ENCODE data around the gene UNC13B. TPM values are rescaled to one million over a fixed set of nuclear protein-coding genes. Genes with fewer than 3 reads are reported as not detected.

UNC13B gene
- total RNA-seq, 1 experiment from 2014 or later, result 48.2 TPM

- Histone ChIP-seq H3K4ac (ENCODE audit: low read depth, low read length) (no peak overlapping the region), H2BK12ac (ENCODE audit: insufficient read length, low read depth, low read length) (no peak overlapping the region), H2AK5ac (ENCODE audit: insufficient read length, low read length) (no peak overlapping the region), H3K23ac (ENCODE audit: insufficient read length, low read depth, low read length) (no peak overlapping the region), H3K23me2 (ENCODE audit: insufficient read length, low read depth, low read length, poor library complexity, severe bottlenecking) (no peaks in the 10 kb centered on the region), H3K4me1 (ENCODE audit: insufficient read depth, low read length) (no peaks in the 10 kb centered on the region), H2BK15ac (ENCODE audit: low read depth, low read length) (no peak overlapping the region), H4K8ac (replicated peaks; ENCODE audit: insufficient read length, low read depth, low read length) (no peak overlapping the region), H3K9ac (ENCODE audit: extremely low read depth, insufficient read length, low read length) (no peak overlapping the region), H3K79me2 (ENCODE audit: insufficient read depth, low read length) (no peaks in the 10 kb centered on the region), H3K18ac (ENCODE audit: insufficient read length, low read depth, low read length) (no peak overlapping the region), H3K9me3 (ENCODE audit: control insufficient read depth, low read depth, low read length) (no peaks in the 10 kb centered on the region), H4K20me1 (ENCODE audit: control insufficient read depth, insufficient read depth, insufficient read length) (no peaks in the 10 kb centered on the region), H2BK5ac (ENCODE audit: insufficient read length, low read length) (no peak overlapping the region), H3K14ac (ENCODE audit: insufficient read depth, low read length) (no peak overlapping the region), H3T11ph (ENCODE audit: low read length) (no peak overlapping the region), H4K5ac (ENCODE audit: insufficient read length, low read depth, low read length) (no peak overlapping the region), H3K4me2 (ENCODE audit: insufficient read depth, insufficient read length, low read length) (no peak overlapping the region), H4K91ac (ENCODE audit: insufficient read length, low read depth, low read length) (no peak overlapping the region), H2BK20ac (ENCODE audit: low read depth, low read length, poor library complexity, severe bottlenecking) (no peak overlapping the region), H3K79me1 (ENCODE audit: insufficient read depth, low read depth, low read length, poor library complexity, severe bottlenecking) (no peaks in the 10 kb centered on the region), H3K56ac (ENCODE audit: insufficient read length, low read depth, low read length) (no peak overlapping the region), H3K27me3 (ENCODE audit: insufficient read depth, low read length) (no peaks in the 10 kb centered on the region), H2AFZ (ENCODE audit: low read length) (no peak overlapping the region), H3K27ac (ENCODE audit: insufficient read length, low read depth, low read length) (no peak overlapping the region), H2BK120ac (ENCODE audit: low read depth, low read length, poor library complexity, severe bottlenecking) (no peak overlapping the region)
- H3K27ac Mint-ChIP-seq, result no peak overlapping the region
- no peaks in the 10 kb centered on the region for H3K27me3 Mint-ChIP-seq (ENCODE audit: low read depth)
- H3K4me1 Mint-ChIP-seq, result no peaks in the 10 kb centered on the region
- TF ChIP-seq, protein P1, sequence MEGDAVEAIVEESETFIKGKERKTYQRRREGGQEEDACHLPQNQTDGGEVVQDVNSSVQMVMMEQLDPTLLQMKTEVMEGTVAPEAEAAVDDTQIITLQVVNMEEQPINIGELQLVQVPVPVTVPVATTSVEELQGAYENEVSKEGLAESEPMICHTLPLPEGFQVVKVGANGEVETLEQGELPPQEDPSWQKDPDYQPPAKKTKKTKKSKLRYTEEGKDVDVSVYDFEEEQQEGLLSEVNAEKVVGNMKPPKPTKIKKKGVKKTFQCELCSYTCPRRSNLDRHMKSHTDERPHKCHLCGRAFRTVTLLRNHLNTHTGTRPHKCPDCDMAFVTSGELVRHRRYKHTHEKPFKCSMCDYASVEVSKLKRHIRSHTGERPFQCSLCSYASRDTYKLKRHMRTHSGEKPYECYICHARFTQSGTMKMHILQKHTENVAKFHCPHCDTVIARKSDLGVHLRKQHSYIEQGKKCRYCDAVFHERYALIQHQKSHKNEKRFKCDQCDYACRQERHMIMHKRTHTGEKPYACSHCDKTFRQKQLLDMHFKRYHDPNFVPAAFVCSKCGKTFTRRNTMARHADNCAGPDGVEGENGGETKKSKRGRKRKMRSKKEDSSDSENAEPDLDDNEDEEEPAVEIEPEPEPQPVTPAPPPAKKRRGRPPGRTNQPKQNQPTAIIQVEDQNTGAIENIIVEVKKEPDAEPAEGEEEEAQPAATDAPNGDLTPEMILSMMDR (conservative IDR thresholded peaks at IDR 0.05), result no peak
- H3K4me3 Mint-ChIP-seq, result no peak overlapping the region
- WGBS (ENCODE audit: extremely low coverage, insufficient read length, low lambda C conversion rate), result no CpG with 5 or more reads among the region's 4 CpGs
- DNase-seq, result no peak
- H3K36me3 Mint-ChIP-seq (ENCODE audit: insufficient read depth in 1 of 3, low read depth in 3 of 3), result peaks cover 0 to 1% (median 0%) of the 10 kb centered on the region in 3 experiments; a peak in 2 of 7 replicates
- H3K9me3 Mint-ChIP-seq, result peaks cover 0 to 6% of the 10 kb centered on the region in 2 experiments; a peak in 3 of 5 replicates
Observed at GRCh38 chr9:35211854-35212253, 50.0 kb downstream of the UNC13B start.
